SU-DHL-6 (cell line): Measurements from ENCODE around the gene TERF2IP.

ENCODE experiments used
- CTCF ChIP-seq: fragments of 200-600 bp; sonication (generic); IDR thresholded peaks from one replicate; pipeline ENCODE4 v1.5.1; 2017; ENCODE audit warnings: antibody characterized with exemption, mild to moderate bottlenecking, low read length, moderate library complexity; ENCODE audit not compliant: insufficient read depth, poor library complexity, severe bottlenecking
- EZH2phosphoT487 ChIP-seq: fragments of 200-600 bp; sonication (generic), shearing (Covaris generic); conservative IDR thresholded peaks from 2 replicates; pipeline ENCODE4 v1.6.1; 2018; ENCODE audit warnings: mild to moderate bottlenecking, antibody characterized with exemption, low read length, moderate library complexity, mixed read lengths

GRCh38 chr16:75695708-75696107 is 48.1 kb downstream of the TERF2IP start:
- peak; percentile 36 for TF ChIP-seq CTCF
- no peak for TF ChIP-seq EZH2phosphoT487
